B cell (primary cell): Measurements from ENCODE around the gene STX18. TPM values are rescaled to one million over a fixed set of nuclear protein-coding genes. Genes with fewer than 3 reads are reported as not detected.
A peak's percentile ranks its signal among the peaks of the same experiment; 100 is the strongest.

Experiments
- ATAC-seq: fragments of 200-7000 bp; cut with Tn5 transposase; one replicate; pipeline ENCODE4 v1.10.0; 2021; ENCODE audit warnings: low read depth, mild to moderate bottlenecking, moderate number of reproducible peaks, moderate library complexity
- CTCF ChIA-PET: fragments of 350-600 bp; sonication (Branson Sonifier 250); formaldehyde crosslinking; loops from one replicate; lab custom pipeline; 2021; ENCODE audit warnings: antibody characterized with exemption, inconsistent platforms; lab: Charles Lee
- POLR2A ChIA-PET: fragments of 350-600 bp; sonication (Branson Sonifier 250); formaldehyde crosslinking; loops from one replicate; lab custom pipeline; 2021; ENCODE audit warnings: antibody characterized with exemption; lab: Charles Lee
- DNase-seq: peaks from one replicate; pipeline ENCODE4 v3.0.0; 2013
- H2AFZ ChIP-seq: 2 replicates; pipeline ENCODE4 v1.6.1; 2012; ENCODE audit warnings: mild to moderate bottlenecking, low read depth, low read length; ENCODE audit not compliant: insufficient read depth, poor library complexity, severe bottlenecking
- H3K27ac ChIP-seq, 2 donors: 1 replicate in 1 of 2; 2 replicates in 1 of 2; pipeline ENCODE4 v1.5.1; 2012 to 2013; ENCODE audit warnings: low read length in 2 of 2, mild to moderate bottlenecking in 2 of 2, moderate library complexity in 1 of 2
- H3K27me3 ChIP-seq, 4 experiments: fragments of 200-600 bp in 1 of 4; sonication (generic) in 1 of 4; replicated peaks in 1 of 4; 1 replicate in 2 of 4; 2 replicates in 2 of 4; pipeline versions ENCODE4 v1.6.1 to v1.7.0; 2013 to 2016; ENCODE audit warnings: low read length in 3 of 4, mild to moderate bottlenecking in 2 of 4, mixed read lengths in 1 of 4, moderate library complexity in 1 of 4; ENCODE audit not compliant: insufficient read depth in 4 of 4, control insufficient read depth in 3 of 4; ENCODE audit errors: control extremely low read depth in 1 of 4
- H3K36me3 ChIP-seq, 2 experiments: replicated peaks in 1 of 2; 1 replicate in 1 of 2; 2 replicates in 1 of 2; pipeline versions ENCODE4 v1.6.1 to v1.7.1; 2013; ENCODE audit warnings: low read length in 1 of 2; ENCODE audit not compliant: insufficient read depth in 2 of 2, control insufficient read depth in 1 of 2; ENCODE audit errors: control extremely low read depth in 1 of 2, extremely low read depth in 1 of 2
- H3K4me1 ChIP-seq, 2 donors: fragments of 200-600 bp in 1 of 2; sonication (generic) in 1 of 2; 1 replicate in 1 of 2; 2 replicates in 1 of 2; pipeline versions ENCODE4 v1.5.1 to v1.6.1; 2013 to 2017; ENCODE audit warnings: low read length in 2 of 2; ENCODE audit not compliant: control insufficient read depth in 2 of 2, insufficient read depth in 2 of 2
- H3K4me2 ChIP-seq: replicated peaks from 2 replicates; pipeline ENCODE3; 2012; ENCODE audit warnings: mild to moderate bottlenecking, low read depth, low read length; ENCODE audit not compliant: poor library complexity, severe bottlenecking
- H3K4me3 ChIP-seq, 5 experiments: fragments of 200-600 bp in 1 of 5; sonication (generic) in 1 of 5; 1 replicate in 3 of 5; 2 replicates in 2 of 5; pipeline versions ENCODE4 v1.5.1 to v1.7.0; 2011 to 2016; ENCODE audit warnings: low read length in 4 of 5, mild to moderate bottlenecking in 4 of 5, low read depth in 2 of 5, control low read depth in 1 of 5, moderate library complexity in 1 of 5; ENCODE audit not compliant: insufficient read depth in 1 of 5; ENCODE audit errors: control extremely low read depth in 1 of 5, extremely low read depth in 1 of 5
- H3K79me2 ChIP-seq: fragments of 200-600 bp; sonication (generic); one replicate; pipeline ENCODE4 v1.6.0; 2016; ENCODE audit warnings: low read length; ENCODE audit not compliant: control insufficient read depth, insufficient read depth
- H3K9ac ChIP-seq: fragments of 200-600 bp; sonication (generic); 2 replicates; pipeline ENCODE4 v1.6.1; 2017; ENCODE audit warnings: mild to moderate bottlenecking, low read length, moderate library complexity
- H3K9me3 ChIP-seq, 3 donors: one replicate each; pipeline versions ENCODE4 v1.6.1 to v1.7.1; 2013; ENCODE audit warnings: low read length in 2 of 3; ENCODE audit not compliant: control insufficient read depth in 2 of 3, insufficient read depth in 1 of 3; ENCODE audit errors: control extremely low read depth in 1 of 3
- H4K20me1 ChIP-seq: 2 replicates; pipeline ENCODE4 v1.6.0; 2012; ENCODE audit warnings: mild to moderate bottlenecking, low read length; ENCODE audit not compliant: insufficient read depth, control insufficient read depth, poor library complexity, severe bottlenecking
- H3K27ac Mint-ChIP-seq: one replicate; pipeline ENCODE4 v1.8.0; 2021; ENCODE audit warnings: mixed read lengths
- H3K27me3 Mint-ChIP-seq: one replicate; pipeline ENCODE4 v1.8.0; 2021; ENCODE audit warnings: mixed read lengths
- H3K4me1 Mint-ChIP-seq: one replicate; pipeline ENCODE4 v1.8.0; 2021; ENCODE audit warnings: mixed read lengths
- H3K4me3 Mint-ChIP-seq: one replicate; pipeline ENCODE4 v1.8.0; 2021; ENCODE audit warnings: mixed read lengths
- H3K9me3 Mint-ChIP-seq: one replicate; pipeline ENCODE4 v1.8.0; 2022; ENCODE audit warnings: mixed read lengths; ENCODE audit not compliant: insufficient read depth
- CTCF ChIP-seq: fragments of 200-600 bp; IDR thresholded peaks from one replicate; pipeline ENCODE4 v1.8.0; 2022; ENCODE audit warnings: antibody characterized with exemption, mild to moderate bottlenecking
- EZH2 ChIP-seq: IDR thresholded peaks from 2 replicates; pipeline ENCODE4 v1.6.1; 2012; ENCODE audit warnings: borderline replicate concordance, low read depth, mild to moderate bottlenecking, moderate library complexity, low read length; ENCODE audit not compliant: insufficient read depth, poor library complexity, severe bottlenecking
- WGBS: methylation state at CpG from one replicate; pipeline ENCODE4 v1.1.5; 2013; ENCODE audit warnings: missing lambda C conversion rate; ENCODE audit not compliant: insufficient coverage; 5-methylcytosine and 5-hydroxymethylcytosine counted together
- intact Hi-C: fragments of 100-400 bp; cut with micrococcal nuclease; formaldehyde crosslinking; loops from one replicate; pipeline ENCODE4 v1.10.0; 2022
- polyA plus RNA-seq: library from polyadenylated mRNA; depleted of rRNA; stranded (reverse); fragments of >200 nt; gene quantifications from 2 replicates; pipeline ENCODE4 v1.2.3, GENCODE V29; 2012
- total RNA-seq, 2 donors: library from RNA; stranded (reverse); fragments of 120-200 nt in 1 of 2; gene quantifications; 1 replicate in 1 of 2; 2 replicates in 1 of 2; pipeline versions ENCODE4 v1.2.3 to v1.2.4, GENCODE V29; 2013 to 2022

Gene STX18
- total and polyA plus RNA-seq, 2 donors (not counting 1 experiment from before 2014, with no cell fraction given): 20.3 to 33.6 TPM

GRCh38 chr4:4395849-4396627 is 145.8 kb downstream of the STX18 start:
- peak overlapping the region; percentile 28 for H2AFZ ChIP-seq
- peak; percentile 35 for DNase-seq
- H3K27me3 Mint-ChIP-seq: peaks cover 31% of the 10 kb centered on the region

More at GRCh38 chr4:4395849-4396627, 145.8 kb downstream of the STX18 start:
- ATAC-seq: no peak
- POLR2A ChIA-PET: no interaction called here
- H3K27ac Mint-ChIP-seq: no peak overlapping the region
- peaks cover 4% of the 10 kb centered on the region for H3K4me1 Mint-ChIP-seq
- Histone ChIP-seq H3K27me3 (peaks cover 0 to 16% (median 2%) of the 10 kb centered on the region in 4 experiments), H3K79me2 (no peaks in the 10 kb centered on the region), H3K4me2 (peak overlapping the region; percentile 38), H3K4me1 (peaks cover 0 to 10% of the 10 kb centered on the region in 2 donors), H4K20me1 (no peaks in the 10 kb centered on the region), H3K27ac (no peak overlapping the region), H3K9ac (peak overlapping the region; percentile 29), H3K36me3 (no peaks in the 10 kb centered on the region), H3K9me3 (peaks cover 0 to 12% (median 0%) of the 10 kb centered on the region in 3 donors), H3K4me3 (peak overlapping the region in 2 of 5 experiments; percentile 19 to 30)
- peak overlapping the region; percentile 37 for H3K4me3 Mint-ChIP-seq
- CTCF ChIA-PET: interaction anchor here (1.2 kb wide), 1 partner anchor 35 kb away, joined by 3 read pairs; no protein-coding TSS in a partner anchor
- intact Hi-C loops: no loop called here
- WGBS: 29% methylated on average over 21 of the region's 26 CpGs
- no peaks in the 10 kb centered on the region for H3K9me3 Mint-ChIP-seq
- TF ChIP-seq EZH2 (no peak), CTCF (no peak)
